ENCODE data around the gene DNAJB14.
"Not testable (repeated sequence)": the region's sequence is repeated elsewhere in the genome, so short reads cannot be mapped to it uniquely, and the experiment has no call there.

The DNAJB14 gene

DNA sequence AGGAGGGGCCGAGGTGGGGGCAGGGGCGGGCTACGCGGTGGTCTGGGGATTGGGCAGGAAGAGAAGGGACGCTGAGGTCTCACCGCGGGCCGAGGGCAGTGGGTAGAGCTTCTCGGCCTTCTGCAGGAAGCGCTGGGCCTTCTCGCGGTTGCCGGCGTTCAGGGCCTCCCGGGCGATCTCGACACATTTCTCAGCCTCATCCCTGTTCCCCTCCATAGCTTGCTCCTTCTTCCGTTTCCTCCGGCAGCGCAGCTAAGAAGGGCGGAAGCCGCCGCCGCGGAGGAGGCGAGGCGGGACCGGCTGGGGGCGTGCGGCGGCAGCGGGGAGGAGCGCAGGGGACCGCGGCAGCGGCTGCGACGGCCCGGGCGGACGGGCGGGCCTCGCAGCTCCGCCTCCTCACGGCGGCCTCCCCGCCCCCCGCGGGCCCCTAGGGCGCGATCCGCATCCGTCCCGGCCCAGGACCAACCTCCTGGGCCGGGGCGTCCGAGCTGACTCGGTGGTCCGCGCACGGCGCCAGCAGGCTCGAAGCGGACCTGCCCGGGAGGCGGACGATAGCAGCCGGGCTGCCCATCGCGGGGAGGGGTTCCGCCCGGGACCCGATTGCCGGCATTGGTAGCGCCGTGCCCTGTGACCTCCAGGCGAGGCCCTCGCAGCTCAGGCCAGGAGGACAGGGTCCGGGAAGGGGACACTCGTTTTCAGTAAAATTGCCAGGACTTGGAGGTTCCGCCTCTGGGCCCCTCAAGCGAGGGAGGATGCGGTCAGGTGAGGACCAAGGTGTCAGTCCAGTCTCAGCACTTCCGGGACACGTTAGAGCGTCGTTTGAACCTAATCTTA, at the start of gene DNAJB14:
DNAJB14 (minus strand) TSS at position 263 of the 834 bp plus-strand sequence; CDS start at position 216, 47 bp downstream.
- peak; percentile 78 to 83 for DNase-seq

GRCh38 chr4:99991741-99992140, 45.3 kb upstream of the DNAJB14 start:
- DNase-seq, result no peak

DNA sequence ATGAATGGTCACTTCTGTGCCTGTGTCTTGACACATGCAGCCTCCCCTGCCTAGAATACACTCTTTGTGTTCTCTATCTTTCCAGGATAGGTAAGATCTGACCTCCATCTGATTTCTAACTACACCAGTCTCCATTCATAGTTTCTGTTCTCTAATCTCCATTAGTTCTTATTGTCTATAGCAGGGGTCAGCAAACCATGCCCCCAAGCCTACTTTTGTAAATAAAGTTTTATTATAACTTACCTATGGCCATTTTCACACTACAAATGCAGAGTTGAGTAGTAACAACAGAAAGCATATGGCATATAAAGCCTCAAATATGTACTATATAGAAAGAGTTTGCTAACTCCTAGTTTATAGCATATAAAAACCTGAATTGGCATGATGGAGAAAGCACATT, 41.3 kb upstream of the DNAJB14 start:
- DNase-seq, result no peak

DNA sequence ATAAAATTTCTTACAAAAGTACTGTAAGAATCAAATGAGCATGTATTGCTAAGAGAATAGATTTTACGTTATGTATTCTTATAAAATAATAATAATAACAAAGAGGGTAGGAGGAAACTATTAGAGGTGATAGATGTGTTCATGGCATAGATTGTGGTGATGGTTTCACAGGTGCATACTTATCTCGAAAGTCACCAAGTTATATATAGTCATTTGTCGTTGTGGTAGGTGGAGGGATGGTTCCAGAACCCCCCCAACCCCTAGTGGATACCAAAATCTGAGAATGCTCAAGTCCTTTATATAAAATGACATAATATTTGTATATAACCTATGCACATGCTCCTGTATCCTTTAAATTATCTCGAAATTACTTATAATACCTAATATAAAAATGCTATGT, 40.4 kb upstream of the DNAJB14 start:
- no peak for DNase-seq

DNA sequence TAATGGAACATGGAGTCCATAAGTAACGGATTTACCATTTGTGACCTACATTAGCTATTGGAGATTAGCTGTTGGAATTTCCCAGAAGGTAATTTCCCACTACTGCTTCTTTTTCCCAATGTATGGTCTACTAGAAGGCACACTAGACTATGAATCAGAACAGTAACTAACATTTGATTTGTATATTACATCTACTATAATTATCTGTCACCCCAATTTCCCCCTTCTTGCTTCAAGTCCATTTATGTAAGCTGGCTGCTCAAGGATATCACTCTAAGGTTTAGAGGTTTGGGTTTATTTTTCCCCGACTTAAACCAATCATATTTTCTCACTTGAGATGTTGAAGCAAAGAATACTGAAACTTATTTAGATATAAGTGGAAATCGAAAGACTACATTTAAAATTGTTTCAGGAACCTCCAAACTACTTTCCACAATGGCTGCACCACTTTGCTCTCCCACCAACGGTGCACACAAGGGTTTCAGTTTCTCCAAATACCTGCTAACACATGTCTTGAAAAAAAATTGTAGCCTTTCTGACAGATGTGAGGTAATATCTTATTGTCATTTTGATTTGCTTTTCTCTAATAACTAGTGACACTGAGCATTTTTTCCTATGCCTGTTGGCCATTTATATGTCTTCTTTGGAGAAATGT, 37.0 kb upstream of the DNAJB14 start:
- no peak for DNase-seq

DNA sequence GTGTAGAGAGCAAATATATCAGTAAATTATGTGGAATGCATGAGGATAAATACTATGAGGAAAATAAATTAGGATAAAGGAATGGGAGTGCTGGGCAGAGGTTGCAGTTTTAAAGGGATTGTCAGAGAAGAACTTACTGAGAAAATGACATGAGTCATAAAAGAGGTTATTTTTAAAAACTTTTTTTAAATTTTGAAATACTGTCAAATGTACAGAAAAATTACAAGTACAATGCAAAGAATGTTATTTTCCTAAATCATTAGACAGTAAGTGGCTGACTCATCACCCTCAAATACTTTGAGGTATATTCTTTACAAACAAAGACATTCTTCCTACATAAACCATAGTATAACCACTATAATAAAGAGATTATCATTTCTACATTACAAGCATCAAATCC, 33.5 kb upstream of the DNAJB14 start:
- DNase-seq, result no peak

DNA sequence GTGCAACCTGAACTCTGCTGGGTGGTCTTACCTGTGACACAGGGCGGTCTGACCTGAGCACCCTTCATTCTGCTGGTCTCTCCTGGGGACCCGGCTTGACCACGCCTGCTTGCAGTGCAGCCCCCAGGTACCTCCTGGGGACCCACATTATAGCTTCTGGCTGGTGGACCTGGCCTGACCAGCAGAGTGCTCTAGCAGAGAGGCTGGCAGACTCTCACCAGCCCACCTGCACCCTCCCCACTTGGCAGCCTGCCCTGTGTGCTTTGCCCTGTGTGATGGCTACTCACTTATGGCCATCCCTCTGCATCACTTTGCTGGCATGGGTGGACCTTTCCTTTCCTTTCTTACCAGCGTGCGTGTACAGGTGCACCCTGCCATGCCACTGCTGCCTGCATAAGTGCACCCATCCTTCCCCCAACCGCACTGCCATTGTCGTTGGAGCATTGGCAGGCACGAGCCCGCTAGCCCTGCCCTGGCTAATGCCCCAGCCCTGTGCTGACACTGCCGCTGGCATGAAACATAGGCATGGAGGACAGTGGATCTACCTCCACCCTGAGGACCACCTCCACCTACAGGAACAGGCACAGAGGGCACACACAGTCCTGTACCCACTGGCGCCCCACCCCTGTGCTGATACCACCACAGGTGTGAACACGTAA, 25.2 kb upstream of the DNAJB14 start:
- DNase-seq, result no peak

- DNase-seq, result no peak
Measured at GRCh38 chr4:99968330-99968729, 21.9 kb upstream of the DNAJB14 start.

DNA sequence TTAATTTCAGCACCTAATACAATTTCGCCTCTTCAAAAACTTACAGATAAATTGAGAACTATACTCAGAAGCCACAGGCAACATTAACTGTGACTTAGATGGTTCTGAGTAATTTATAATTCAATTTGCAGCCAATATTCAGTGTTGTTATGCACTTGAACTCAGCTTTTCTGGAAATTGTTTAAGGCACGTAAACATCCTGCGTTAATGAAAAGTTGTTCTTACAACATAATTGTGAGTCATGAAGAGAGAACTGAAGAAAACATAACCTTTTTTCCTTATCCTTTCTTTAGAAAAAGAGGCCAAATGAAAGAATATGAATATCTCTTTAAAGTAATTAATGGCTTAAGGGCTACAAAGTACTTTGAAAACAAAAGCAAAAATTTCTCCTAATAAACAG, 20.3 kb upstream of the DNAJB14 start:
- DNase-seq, result no peak

- peak in 1 of 2 donors; percentile 42 for DNase-seq
Measured at GRCh38 chr4:99965674-99966350, 19.4 kb upstream of the DNAJB14 start.

DNA sequence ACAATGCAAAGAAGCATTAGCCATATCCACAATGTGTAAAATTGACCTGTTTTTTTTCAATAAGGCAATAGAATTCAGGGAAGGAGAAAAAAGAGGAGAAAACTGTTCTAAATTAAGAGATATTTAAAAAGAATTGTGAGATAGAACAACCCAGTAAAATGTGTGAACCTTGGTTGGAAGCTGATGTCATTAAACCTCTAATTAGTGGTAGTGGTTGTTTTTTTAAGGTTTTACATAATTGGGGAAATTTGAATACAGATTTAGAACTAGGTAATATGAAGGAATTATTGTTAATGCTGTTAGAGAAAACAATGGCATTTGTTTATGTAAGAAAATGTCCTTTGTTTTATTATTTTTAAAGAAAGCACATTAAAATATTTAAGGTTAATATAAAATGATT, 18.8 kb upstream of the DNAJB14 start:
- no peak for DNase-seq

DNA sequence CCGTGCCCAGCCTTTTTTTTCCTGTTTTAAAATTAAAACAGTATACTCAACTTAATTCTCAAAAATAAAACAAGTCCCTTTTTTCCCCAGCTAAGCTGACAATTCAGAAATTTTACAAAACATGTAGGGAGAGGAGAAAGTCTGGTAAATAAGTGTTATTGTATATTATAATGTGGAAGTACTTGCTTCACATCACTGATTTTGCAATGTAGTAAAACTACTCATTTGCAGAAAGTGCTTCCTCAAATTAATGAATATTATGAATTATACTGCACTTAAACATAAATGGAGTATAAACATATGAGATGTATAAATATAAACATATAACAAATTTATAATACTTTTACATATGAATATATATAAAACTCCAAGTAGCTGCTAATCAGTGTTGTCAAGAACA, 15.3 kb upstream of the DNAJB14 start:
- DNase-seq, result no peak

DNA sequence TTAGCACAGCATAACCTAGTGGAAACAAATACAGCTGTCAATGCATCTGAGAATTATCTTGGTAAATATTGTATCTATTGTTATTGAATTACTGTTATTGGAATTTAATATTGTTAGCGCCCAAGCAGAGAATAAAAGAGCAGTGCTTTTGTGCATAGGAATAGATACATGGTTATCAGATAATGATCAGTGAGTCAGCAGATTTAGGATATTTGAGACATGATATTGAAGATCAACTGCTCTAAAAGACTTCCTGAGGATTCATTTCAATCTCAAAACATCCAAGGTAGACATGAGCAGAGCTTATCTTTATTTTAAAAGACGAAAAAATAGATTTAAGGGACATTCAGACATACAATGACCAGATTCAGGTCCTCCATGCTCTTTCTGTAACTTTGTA, 14.2 kb upstream of the DNAJB14 start:
- no peak for DNase-seq

- DNase-seq, result not testable (repeated sequence)
Measured at GRCh38 chr4:99958207-99958606, 11.8 kb upstream of the DNAJB14 start.

DNA sequence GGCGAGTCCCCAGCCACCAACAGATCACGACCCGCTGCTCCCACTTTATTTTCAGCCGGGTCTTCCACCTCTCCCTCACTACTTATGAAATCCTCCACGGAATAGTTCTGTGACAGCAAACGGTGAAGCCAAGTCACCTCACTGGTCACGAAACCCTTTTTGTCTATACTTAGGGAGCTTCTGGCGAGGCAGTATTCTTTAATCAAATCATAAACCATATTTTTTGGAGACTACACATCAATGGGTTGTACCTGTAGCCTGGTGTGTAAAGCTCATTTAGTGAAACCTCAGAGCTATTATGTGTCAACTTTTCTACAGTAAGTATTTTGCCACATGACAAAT, 4.5 kb upstream of the DNAJB14 start:
- no peak for DNase-seq

GRCh38 chr4:99949999-99950912, 3.8 kb upstream of the DNAJB14 start, which contains the start of gene H2AZ1:
H2AZ1 (minus strand) TSS chr4:99950275; CDS start chr4:99950170, 105 bp downstream.
- peak; percentile 98 for DNase-seq

DNA sequence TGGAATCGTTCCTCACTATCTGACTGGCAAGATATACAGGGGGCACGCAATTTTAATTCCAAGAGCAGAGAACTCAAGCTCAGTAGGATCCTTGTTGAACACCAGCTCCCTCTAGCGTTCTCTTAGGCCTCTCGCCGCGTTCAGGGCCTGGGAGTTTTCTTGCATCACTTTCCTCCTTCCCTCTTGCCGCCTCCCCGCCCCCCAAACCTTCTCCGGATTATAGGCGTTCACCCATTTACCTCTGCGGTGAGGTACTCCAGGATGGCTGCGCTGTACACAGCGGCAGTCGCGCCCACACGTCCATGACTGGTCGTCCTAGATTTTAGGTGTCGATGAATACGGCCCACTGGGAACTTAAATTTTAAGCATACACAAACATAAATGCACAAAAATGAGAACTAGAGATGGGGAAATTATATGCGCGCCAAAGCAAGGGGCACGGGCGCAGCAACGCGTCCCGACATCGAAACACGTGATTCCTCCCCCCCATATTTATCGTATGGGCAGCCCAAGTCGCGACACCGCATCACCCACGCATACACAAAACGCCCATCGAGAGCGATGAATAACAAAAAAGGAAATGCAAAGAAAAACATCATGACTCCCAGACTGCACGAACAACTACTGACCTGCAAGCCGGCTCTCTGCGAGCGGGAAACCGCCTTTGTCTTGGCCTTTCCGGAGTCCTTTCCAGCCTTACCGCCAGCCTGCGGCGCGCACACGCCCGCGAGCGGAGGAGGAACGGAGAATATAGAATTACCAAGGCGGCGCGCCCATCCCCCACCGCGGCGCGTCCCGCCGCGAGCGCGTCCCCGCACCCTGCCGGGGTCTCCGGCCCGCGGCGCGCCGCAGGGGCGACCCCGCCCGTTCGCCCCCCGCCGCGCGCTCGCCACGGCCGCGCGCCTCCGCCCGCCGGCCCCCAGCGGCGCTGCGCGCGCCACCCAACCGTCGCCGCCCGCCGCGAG, 2.9 kb upstream of the DNAJB14 start:
- peak; percentile 90 to 93 for DNase-seq

DNA sequence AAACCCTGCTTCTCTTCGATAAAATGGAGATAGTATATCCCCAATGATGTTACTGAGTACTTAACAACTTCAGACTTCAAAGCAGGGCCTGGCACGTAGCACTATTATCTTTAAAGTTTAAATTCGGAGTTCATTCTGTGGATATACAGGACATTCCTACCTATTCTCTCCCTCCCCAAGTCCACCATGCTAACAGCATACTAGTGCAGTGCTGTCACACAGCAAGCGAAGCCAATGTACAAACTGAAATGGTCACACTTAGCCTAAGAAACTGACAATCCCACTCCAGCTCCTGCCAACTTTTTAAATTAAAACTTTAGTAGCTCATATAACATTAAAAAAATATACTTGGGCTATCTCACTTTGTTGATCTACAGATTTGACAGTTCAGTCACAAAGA, 1.2 kb upstream of the DNAJB14 start:
- DNase-seq, result peak in 1 of 2 donors; percentile 8

DNA sequence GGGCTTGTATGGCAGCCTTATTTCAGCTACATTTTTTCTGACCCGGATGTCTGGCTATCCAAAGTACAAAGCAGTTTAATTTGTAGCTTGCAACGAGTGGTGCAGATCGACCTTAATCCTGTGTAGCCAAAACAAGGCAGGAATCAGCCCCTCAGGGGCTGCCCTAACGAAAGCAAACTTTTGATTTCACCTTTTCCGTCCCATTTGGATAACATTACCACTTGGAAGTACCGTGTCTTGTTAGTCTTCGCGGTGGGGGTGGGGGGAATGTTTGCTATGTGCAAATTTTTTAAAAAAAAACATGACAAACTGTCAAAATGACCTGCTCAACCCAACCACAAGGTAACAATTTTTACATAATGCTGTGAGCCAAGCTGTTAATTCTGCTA, 766 bp upstream of the DNAJB14 start:
- DNase-seq, result no peak

GRCh38 chr4:99945718-99946355, 581 bp downstream of the DNAJB14 start:
- peak in 1 of 2 donors; percentile 30 for DNase-seq

All from CD4-positive, alpha-beta T cell treated with Interleukin-4 for 1 hour (primary cell).